Thoracic aorta endothelial cell (primary cell): ENCODE data around the gene FBXO42. TPM values are rescaled to one million over a fixed set of nuclear protein-coding genes. Genes with fewer than 3 reads are reported as not detected.

Source experiments
- small RNA-seq: library from RNA; depleted of rRNA; stranded (forward); fragments of <200 nt; gene quantifications from one replicate; pipeline ENCODE3, GENCODE V24; 2012
- total RNA-seq: library from RNA; depleted of rRNA; stranded (reverse); fragments of >200 nt; gene quantifications from 2 replicates; pipeline ENCODE4 v1.2.3, GENCODE V29; 2012

Gene FBXO42
- 19.8 and 21.1 TPM in 2 replicates for total RNA-seq

GRCh38 chr1:16351994-16352841, at the start of gene FBXO42:
Gene FBXO42 (minus strand): TSS chr1:16352480. CDS start chr1:16315418, 37,062 bp downstream.

GRCh38 chr1:16366722-16367257, 14.5 kb upstream of the FBXO42 start, which contains the start of gene SZRD1:
Gene SZRD1 (plus strand): TSS chr1:16367242. CDS start chr1:16367258, 16 bp downstream.

GRCh38 chr1:16236511-16237342, 115.6 kb downstream of the FBXO42 start, which contains the start of gene CPLANE2:
Gene CPLANE2 (minus strand): TSS chr1:16237183. CDS start chr1:16236742, 441 bp downstream.

GRCh38 chr1:16212251-16212961, 139.9 kb downstream of the FBXO42 start, which contains the start of gene ARHGEF19:
Gene ARHGEF19 (minus strand): TSS chr1:16212652. CDS start chr1:16209054, 3,598 bp downstream.

Small RNA genes within 50 kb of the gene (small RNA-seq; reads per million reads assigned to genes)
- 0.56 reads per million for gene MT1XP1

Other genes starting within 250 kb of the FBXO42 start
- gene EPHA2, start 196.4 kb downstream of the FBXO42 start, total RNA-seq, result 111 and 117 TPM in 2 replicates
- 4.7 and 7.6 TPM in 2 replicates for gene ARHGEF19, start 139.8 kb downstream of the FBXO42 start, total RNA-seq
- 5.9 and 8.1 TPM in 2 replicates for gene CPLANE2, start 115.3 kb downstream of the FBXO42 start, total RNA-seq
- gene SZRD1, start 14.8 kb upstream of the FBXO42 start, total RNA-seq, result 86.7 and 98.1 TPM in 2 replicates
- under 0.01 TPM in 1 of 2 replicates, not detected in the other for gene SPATA21, start 84.9 kb upstream of the FBXO42 start, total RNA-seq
- 119 and 120 TPM in 2 replicates for gene NECAP2, start 88.2 kb upstream of the FBXO42 start, total RNA-seq
- gene RNU1-1, start 161.8 kb upstream of the FBXO42 start, total RNA-seq, result under 0.01 TPM in 2 replicates